ENCODE results near the gene LPAR2. TPM values are rescaled to one million over a fixed set of nuclear protein-coding genes. Genes with fewer than 3 reads are reported as not detected.

The LPAR2 gene
- polyA plus RNA-seq, 1 donor (not counting 4 experiments of a cell fraction or from before 2014, with no cell fraction given), result 7.3 TPM

GRCh38 chr19:19630426-19630825, 2.4 kb upstream of the LPAR2 start:
- Histone ChIP-seq H3K4me1 (ENCODE audit: control insufficient read depth, extremely low read depth, insufficient read depth, low read length) (peaks cover 5% of the 10 kb centered on the region), H3K36me3 (ENCODE audit: control insufficient read depth in 2 of 2, extremely low read depth in 1 of 2, insufficient read depth in 2 of 2, low read length in 2 of 2) (peaks cover 14 to 21% of the 10 kb centered on the region in 2 experiments), H3K4me2 (ENCODE audit: control insufficient read depth, extremely low read depth, insufficient read depth, low read depth, low read length) (no peak overlapping the region), H3K9ac (ENCODE audit: control insufficient read depth, extremely low read depth, insufficient read depth, low read length) (no peak overlapping the region), H3K9me1 (ENCODE audit: control insufficient read depth, extremely low read depth, insufficient read depth, low read length) (no peaks in the 10 kb centered on the region), H3K79me2 (ENCODE audit: control insufficient read depth, insufficient read depth, low read length) (peaks cover 3% of the 10 kb centered on the region), H3K9me3 (ENCODE audit: control insufficient read depth, low read depth, low read length) (no peaks in the 10 kb centered on the region), H2AFZ (ENCODE audit: control insufficient read depth, low read length) (no peak overlapping the region), H3K27me3 (ENCODE audit: control insufficient read depth, extremely low read depth, insufficient read depth, low read length) (no peaks in the 10 kb centered on the region), H4K20me1 (ENCODE audit: control insufficient read depth, extremely low read depth, insufficient read depth, low read length) (peaks cover 3% of the 10 kb centered on the region), H3K4me3 (ENCODE audit: control insufficient read depth in 2 of 3, extremely low read depth in 1 of 3, insufficient read depth in 2 of 3, low read depth in 1 of 3, low read length in 3 of 3) (no peak overlapping the region), H3K27ac (ENCODE audit: control insufficient read depth, insufficient read depth, low read length) (no peak overlapping the region)
- DNase-seq (ENCODE audit: low read depth, low spot score), result no peak
- dilution Hi-C loops (cut with MboI; ENCODE audit: extremely low pct_ligation_motif_present, low sequenced_read_pairs), result no loop called here
- TF ChIP-seq EZH2 (IDR thresholded peaks at IDR 0.05; ENCODE audit: low read length), result no peak
- no peak for TF ChIP-seq CTCF (optimal IDR thresholded peaks at IDR 0.05 in 1 of 3, IDR thresholded peaks at IDR 0.05 in 1 of 3, conservative IDR thresholded peaks at IDR 0.05 in 1 of 3; ENCODE audit: extremely low read depth in 1 of 3, insufficient read depth in 2 of 3, low read length in 3 of 3)
- FAIRE-seq, result no peak

GRCh38 chr19:19630062-19630414, 2.0 kb upstream of the LPAR2 start:
- H4K20me1 ChIP-seq (ENCODE audit: control insufficient read depth, extremely low read depth, insufficient read depth, low read length), result peaks cover 3% of the 10 kb centered on the region
- DNase-seq (ENCODE audit: low read depth, low spot score) (no peak), FAIRE-seq (no peak)
- H3K79me2 ChIP-seq (ENCODE audit: control insufficient read depth, insufficient read depth, low read length), result peaks cover 3% of the 10 kb centered on the region
- dilution Hi-C loops (cut with MboI; ENCODE audit: extremely low pct_ligation_motif_present, low sequenced_read_pairs), result no loop called here
- H3K4me1 ChIP-seq (ENCODE audit: control insufficient read depth, extremely low read depth, insufficient read depth, low read length), result peaks cover 5% of the 10 kb centered on the region
- no peak overlapping the region for H3K27ac ChIP-seq (ENCODE audit: control insufficient read depth, insufficient read depth, low read length)
- no peak overlapping the region for H3K9ac ChIP-seq (ENCODE audit: control insufficient read depth, extremely low read depth, insufficient read depth, low read length)
- no peak overlapping the region for H3K4me3 ChIP-seq (ENCODE audit: control insufficient read depth in 2 of 3, extremely low read depth in 1 of 3, insufficient read depth in 2 of 3, low read depth in 1 of 3, low read length in 3 of 3)
- no peaks in the 10 kb centered on the region for H3K27me3 ChIP-seq (ENCODE audit: control insufficient read depth, extremely low read depth, insufficient read depth, low read length)
- H3K9me1 ChIP-seq (ENCODE audit: control insufficient read depth, extremely low read depth, insufficient read depth, low read length), result no peaks in the 10 kb centered on the region
- H3K9me3 ChIP-seq (ENCODE audit: control insufficient read depth, low read depth, low read length), result no peaks in the 10 kb centered on the region
- TF ChIP-seq EZH2 (IDR thresholded peaks at IDR 0.05; ENCODE audit: low read length) (no peak), CTCF (optimal IDR thresholded peaks at IDR 0.05 in 1 of 3, IDR thresholded peaks at IDR 0.05 in 1 of 3, conservative IDR thresholded peaks at IDR 0.05 in 1 of 3; ENCODE audit: extremely low read depth in 1 of 3, insufficient read depth in 2 of 3, low read length in 3 of 3) (no peak)
- H3K36me3 ChIP-seq (ENCODE audit: control insufficient read depth in 2 of 2, extremely low read depth in 1 of 2, insufficient read depth in 2 of 2, low read length in 2 of 2), result peaks cover 14 to 18% of the 10 kb centered on the region in 2 experiments
- H2AFZ ChIP-seq (ENCODE audit: control insufficient read depth, low read length), result no peak overlapping the region
- no peak overlapping the region for H3K4me2 ChIP-seq (ENCODE audit: control insufficient read depth, extremely low read depth, insufficient read depth, low read depth, low read length)

Measured in keratinocyte (primary cell).